ENCODE data around the gene SUCLA2. TPM values are rescaled to one million over a fixed set of nuclear protein-coding genes. Genes with fewer than 3 reads are reported as not detected.

SUCLA2 gene
- total RNA-seq, 1 donor from 2014 or later: 41.7 TPM

GRCh38 chr13:48037346-48038173, 36.5 kb upstream of the SUCLA2 start, which contains the start of gene NUDT15:
Gene NUDT15 (plus strand): TSS chr13:48037726. CDS start chr13:48037747, 21 bp downstream.
- peak; percentile 76 for FAIRE-seq

GRCh38 chr13:48029859-48030258, 28.8 kb upstream of the SUCLA2 start:
- FAIRE-seq (no peak), DNase-seq (ENCODE audit: low read depth) (no peak)
- H2AFZ ChIP-seq (ENCODE audit: low read depth, low read length): no peak overlapping the region
- no peak overlapping the region for H3K9ac ChIP-seq (ENCODE audit: low read length)
- peaks cover 9% of the 10 kb centered on the region for H3K9me3 ChIP-seq (ENCODE audit: insufficient read depth, low read depth, low read length)
- H3K79me2 ChIP-seq (ENCODE audit: insufficient read depth, low read length): no peaks in the 10 kb centered on the region
- Mint-ChIP-seq H3K4me3 (ENCODE audit: unreplicated experiment) (no peak overlapping the region), H3K27ac (ENCODE audit: unreplicated experiment) (no peak overlapping the region), H3K9me3 (ENCODE audit: unreplicated experiment) (peaks cover 16% of the 10 kb centered on the region), H3K36me3 (ENCODE audit: low read depth, unreplicated experiment) (peaks cover 10% of the 10 kb centered on the region), H3K27me3 (ENCODE audit: low read depth, unreplicated experiment) (no peaks in the 10 kb centered on the region), H3K4me1 (ENCODE audit: low read depth, unreplicated experiment) (no peaks in the 10 kb centered on the region)
- H4K20me1 ChIP-seq (ENCODE audit: insufficient read depth, low read length): no peaks in the 10 kb centered on the region
- H3K27ac ChIP-seq (ENCODE audit: low read depth, low read length): no peak overlapping the region
- no peaks in the 10 kb centered on the region for H3K4me1 ChIP-seq (ENCODE audit: insufficient read depth, low read length)
- H3K4me3 ChIP-seq (ENCODE audit: insufficient read depth, low read depth, low read length): no peak overlapping the region
- no peaks in the 10 kb centered on the region for H3K36me3 ChIP-seq (ENCODE audit: insufficient read depth, low read length)
- H3K27me3 ChIP-seq (ENCODE audit: insufficient read depth, low read length): no peaks in the 10 kb centered on the region
- H3K4me2 ChIP-seq (ENCODE audit: low read length): no peak overlapping the region
- TF ChIP-seq EZH2 (IDR thresholded peaks at IDR 0.05; ENCODE audit: insufficient read depth, low read length): no peak
- TF ChIP-seq CTCF (IDR thresholded peaks at IDR 0.05; ENCODE audit: insufficient read depth, low read depth, low read length): no peak

More at GRCh38 chr13:48037346-48038173, 36.5 kb upstream of the SUCLA2 start, which contains the start of gene NUDT15:
- no peaks in the 10 kb centered on the region for H3K27me3 ChIP-seq (ENCODE audit: insufficient read depth, low read length)
- Mint-ChIP-seq H3K27me3 (ENCODE audit: low read depth, unreplicated experiment) (no peaks in the 10 kb centered on the region), H3K9me3 (ENCODE audit: unreplicated experiment) (peaks cover 3% of the 10 kb centered on the region), H3K4me3 (ENCODE audit: unreplicated experiment) (peak within 1 kb of the TSS; percentile 96), H3K36me3 (ENCODE audit: low read depth, unreplicated experiment) (no peaks in the 10 kb centered on the region), H3K4me1 (ENCODE audit: low read depth, unreplicated experiment) (peaks cover 11% of the 10 kb centered on the region), H3K27ac (ENCODE audit: unreplicated experiment) (peak within 1 kb of the TSS; percentile 89)
- TF ChIP-seq CTCF (IDR thresholded peaks at IDR 0.05; ENCODE audit: insufficient read depth, low read depth, low read length) (peak; percentile 98), EZH2 (IDR thresholded peaks at IDR 0.05; ENCODE audit: insufficient read depth, low read length) (no peak)
- H3K36me3 ChIP-seq (ENCODE audit: insufficient read depth, low read length): peaks cover 10% of the 10 kb centered on the region
- peak within 1 kb of the TSS; percentile 99 for H3K27ac ChIP-seq (ENCODE audit: low read depth, low read length)
- peaks cover 23% of the 10 kb centered on the region for H3K79me2 ChIP-seq (ENCODE audit: insufficient read depth, low read length)
- H2AFZ ChIP-seq (ENCODE audit: low read depth, low read length): peak within 1 kb of the TSS; percentile 97
- peak within 1 kb of the TSS; percentile 90 for H3K4me2 ChIP-seq (ENCODE audit: low read length)
- peaks cover 13% of the 10 kb centered on the region for H3K4me1 ChIP-seq (ENCODE audit: insufficient read depth, low read length)
- H3K4me3 ChIP-seq (ENCODE audit: insufficient read depth, low read depth, low read length): peak within 1 kb of the TSS; percentile 88
- H3K9me3 ChIP-seq (ENCODE audit: insufficient read depth, low read depth, low read length): peaks cover 2% of the 10 kb centered on the region
- H4K20me1 ChIP-seq (ENCODE audit: insufficient read depth, low read length): peaks cover 3% of the 10 kb centered on the region
- H3K9ac ChIP-seq (ENCODE audit: low read length): peak within 1 kb of the TSS; percentile 96
- peak; percentile 92 for DNase-seq (ENCODE audit: low read depth)

- Histone ChIP-seq H3K9me3 (ENCODE audit: insufficient read depth, low read depth, low read length) (peaks cover 9% of the 10 kb centered on the region), H4K20me1 (ENCODE audit: insufficient read depth, low read length) (no peaks in the 10 kb centered on the region), H3K4me1 (ENCODE audit: insufficient read depth, low read length) (no peaks in the 10 kb centered on the region), H3K4me3 (ENCODE audit: insufficient read depth, low read depth, low read length) (no peak overlapping the region), H2AFZ (ENCODE audit: low read depth, low read length) (no peak overlapping the region), H3K79me2 (ENCODE audit: insufficient read depth, low read length) (no peaks in the 10 kb centered on the region), H3K27ac (ENCODE audit: low read depth, low read length) (no peak overlapping the region), H3K4me2 (ENCODE audit: low read length) (no peak overlapping the region), H3K27me3 (ENCODE audit: insufficient read depth, low read length) (no peaks in the 10 kb centered on the region), H3K36me3 (ENCODE audit: insufficient read depth, low read length) (no peaks in the 10 kb centered on the region), H3K9ac (ENCODE audit: low read length) (no peak overlapping the region)
- Mint-ChIP-seq H3K4me1 (ENCODE audit: low read depth, unreplicated experiment) (no peaks in the 10 kb centered on the region), H3K4me3 (ENCODE audit: unreplicated experiment) (no peak overlapping the region), H3K27ac (ENCODE audit: unreplicated experiment) (no peak overlapping the region), H3K27me3 (ENCODE audit: low read depth, unreplicated experiment) (no peaks in the 10 kb centered on the region), H3K36me3 (ENCODE audit: low read depth, unreplicated experiment) (peaks cover 13% of the 10 kb centered on the region), H3K9me3 (ENCODE audit: unreplicated experiment) (peaks cover 19% of the 10 kb centered on the region)
- TF ChIP-seq EZH2 (IDR thresholded peaks at IDR 0.05; ENCODE audit: insufficient read depth, low read length): no peak
- no peak for TF ChIP-seq CTCF (IDR thresholded peaks at IDR 0.05; ENCODE audit: insufficient read depth, low read depth, low read length)
- FAIRE-seq (no peak), DNase-seq (ENCODE audit: low read depth) (no peak)
These were observed 27.0 kb upstream of the SUCLA2 start for GRCh38 chr13:48028066-48028465.

All from astrocyte (in vitro differentiated cells and primary cell).